K562 (cell line): Measurements from ENCODE around the gene MYL4. TPM values are rescaled to one million over a fixed set of nuclear protein-coding genes. Genes with fewer than 3 reads are reported as not detected.

Source experiments
- ATAC-seq: fragments of 200-7000 bp; cut with Tn5 transposase; 3 replicates; pipeline ENCODE4 v1.9.1; 2020; ENCODE audit warnings: moderate library complexity
- BruUV-seq: library from RNA; stranded (reverse); fragments of 400-500 nt; replicated peaks from 2 replicates; lab custom pipeline; 2021; lab: Mats Ljungman, UMichigan
- CTCF ChIA-PET: fragments of 300-600 bp; formaldehyde crosslinking; extraction: SDS; loops from one replicate; lab custom pipeline; 2021; ENCODE audit warnings: low intra/inter-chr PET ratio; lab: Yijun Ruan, JAX
- POLR2A ChIA-PET: fragments of 300-600, 350-650 bp; sonication (Branson Sonifier 250); formaldehyde crosslinking; extraction: SDS; loops from one replicate; lab custom pipeline; 2021; ENCODE audit warnings: antibody characterized with exemption, inconsistent platforms; lab: Yijun Ruan, JAX
- DNase-seq, 4 experiments: peaks; one replicate each; pipeline versions ENCODE4 v3.0.0 to v3.0.0-alpha.2; 2011 to 2018; ENCODE audit warnings: low spot score in 3 of 4, mixed read lengths in 3 of 4; ENCODE audit errors: extremely low read depth in 1 of 4
- FAIRE-seq: peaks from 2 replicates; lab custom pipeline; 2011; peaks lifted over from hg19 to GRCh38; lab: Jason Lieb, UNC
- H2AFZ ChIP-seq: 2 replicates; pipeline ENCODE4 v1.6.0; 2011; ENCODE audit warnings: low read depth, low read length, control low read depth, inconsistent platforms
- H3K27ac ChIP-seq: fragments of 200-600 bp; 3 replicates; pipeline ENCODE4 v1.8.0; 2011; ENCODE audit warnings: low read depth, mild to moderate bottlenecking, control low read depth, inconsistent platforms, low read length, moderate library complexity, mixed read lengths; ENCODE audit errors: extremely low read depth
- H3K27me3 ChIP-seq, 2 experiments: fragments of 300-600 bp in 1 of 2; 2 replicates in 1 of 2; 3 replicates in 1 of 2; pipeline versions ENCODE4 v1.6.0 to v1.8.0; 2011; ENCODE audit warnings: inconsistent platforms in 2 of 2, low read length in 2 of 2, mild to moderate bottlenecking in 1 of 2, mixed read lengths in 1 of 2, moderate library complexity in 1 of 2; ENCODE audit not compliant: control insufficient read depth in 2 of 2, insufficient read depth in 2 of 2
- H3K36me3 ChIP-seq: fragments of 300-600 bp; 3 replicates; pipeline ENCODE4 v1.8.0; 2011; ENCODE audit warnings: mild to moderate bottlenecking, low read length, inconsistent platforms; ENCODE audit not compliant: control insufficient read depth, insufficient read depth
- H3K4me1 ChIP-seq, 2 experiments: fragments of 200-600 bp in 1 of 2; replicated peaks in 1 of 2; 2 replicates in 1 of 2; 3 replicates in 1 of 2; pipeline versions ENCODE4 v1.5.1 to v1.8.0; 2011; ENCODE audit warnings: inconsistent platforms in 2 of 2, low read length in 2 of 2, mild to moderate bottlenecking in 1 of 2, mixed read lengths in 1 of 2, moderate library complexity in 1 of 2; ENCODE audit not compliant: control insufficient read depth in 2 of 2, insufficient read depth in 2 of 2
- H3K4me2 ChIP-seq: 2 replicates; pipeline ENCODE4 v1.6.1; 2011; ENCODE audit warnings: low read length, control low read depth, inconsistent platforms, mixed read lengths; ENCODE audit not compliant: insufficient read depth
- H3K4me3 ChIP-seq: fragments of 200-600 bp; sonication (generic), shearing (Covaris generic); 2 replicates; pipeline ENCODE4 v1.5.1; 2016; ENCODE audit warnings: control low read depth, inconsistent platforms
- H3K79me2 ChIP-seq: fragments of 200-600 bp; 3 replicates; pipeline ENCODE4 v1.8.0; 2011; ENCODE audit warnings: low read length, inconsistent platforms; ENCODE audit not compliant: control insufficient read depth, insufficient read depth
- H3K9ac ChIP-seq, 2 experiments: 2 replicates each; pipeline versions ENCODE4 v1.6.0 to v1.6.1; 2011; ENCODE audit warnings: low read depth in 2 of 2, low read length in 2 of 2, control low read depth in 1 of 2, inconsistent platforms in 1 of 2, mild to moderate bottlenecking in 1 of 2, mixed read lengths in 1 of 2; ENCODE audit not compliant: insufficient read depth in 1 of 2
- H3K9me1 ChIP-seq: one replicate; pipeline ENCODE4 v1.6.0; 2011; ENCODE audit warnings: inconsistent platforms, mild to moderate bottlenecking, low read length, moderate library complexity; ENCODE audit not compliant: control insufficient read depth, insufficient read depth
- H3K9me3 ChIP-seq: replicated peaks from 2 replicates; pipeline ENCODE4 v1.5.1; 2011; ENCODE audit warnings: low read depth, low read length, inconsistent platforms; ENCODE audit not compliant: control insufficient read depth, insufficient read depth
- H4K20me1 ChIP-seq: replicated peaks from 2 replicates; pipeline ENCODE4 v1.6.1; 2011; ENCODE audit warnings: low read length, inconsistent platforms, mixed read lengths; ENCODE audit not compliant: control insufficient read depth, insufficient read depth
- ADNP ChIP-seq: fragments of 200-800 bp; sonication (Bioruptor generic); IDR thresholded peaks from 2 replicates; pipeline ENCODE4 v1.6.1; 2016; ENCODE audit warnings: missing genetic modification characterization, missing compliant biosample characterization
- BCL6 ChIP-seq: fragments of 250-450 bp; sonication (Bioruptor Pico); IDR thresholded peaks from 2 replicates; pipeline ENCODE4 v1.4.0; 2020
- EP400 ChIP-seq: fragments of 450-650 bp; IDR thresholded peaks from 2 replicates; pipeline ENCODE4 v1.6.1; 2017; ENCODE audit warnings: antibody characterized with exemption, mild to moderate bottlenecking, moderate library complexity
- ESRRA ChIP-seq: fragments of 450-650 bp; IDR thresholded peaks from 2 replicates; pipeline ENCODE4 v1.6.1; 2014; ENCODE audit warnings: low read depth, mild to moderate bottlenecking, moderate library complexity, borderline replicate concordance
- FOXJ3 ChIP-seq: sonication (generic); formaldehyde crosslinking; IDR thresholded peaks from 2 replicates; pipeline ENCODE4 v1.4.0; 2020; ENCODE audit warnings: mild to moderate bottlenecking, missing genetic modification reagents
- HMG20A ChIP-seq: fragments of 450-650 bp; formaldehyde crosslinking; conservative IDR thresholded peaks from 2 replicates; pipeline ENCODE4 v1.4.0; 2020; ENCODE audit warnings: mild to moderate bottlenecking, mixed read lengths
- ILF3 ChIP-seq: fragments of 450-650 bp; IDR thresholded peaks from 2 replicates; pipeline ENCODE4 v1.6.1; 2018; ENCODE audit warnings: antibody characterized with exemption, mild to moderate bottlenecking, moderate library complexity, borderline replicate concordance
- NELFE ChIP-seq: IDR thresholded peaks from 2 replicates; pipeline ENCODE4 v1.6.1; 2011; ENCODE audit warnings: mild to moderate bottlenecking; ENCODE audit not compliant: insufficient read depth, insufficient read length
- POLR2B ChIP-seq: fragments of 450-650 bp; IDR thresholded peaks from 2 replicates; pipeline ENCODE4 v1.6.1; 2018; ENCODE audit warnings: low read depth; ENCODE audit not compliant: partially characterized antibody
- POU5F1 ChIP-seq: fragments of 150-350 bp; IDR thresholded peaks from 2 replicates; pipeline ENCODE4 v1.6.1; 2014; ENCODE audit warnings: borderline replicate concordance, low read length, low read depth, mild to moderate bottlenecking; ENCODE audit not compliant: partially characterized antibody
- SIN3B ChIP-seq: fragments of 450-650 bp; IDR thresholded peaks from 2 replicates; pipeline ENCODE4 v1.6.1; 2017; ENCODE audit warnings: low read depth, mild to moderate bottlenecking, moderate library complexity
- TCF3 ChIP-seq: sonication (generic); formaldehyde crosslinking; IDR thresholded peaks from 2 replicates; pipeline ENCODE4 v1.4.0; 2020; ENCODE audit warnings: mild to moderate bottlenecking, missing genetic modification reagents
- TOE1 ChIP-seq, 2 experiments: fragments of 450-650 bp in 1 of 2; sonication (generic) in 1 of 2; formaldehyde crosslinking in 1 of 2; IDR thresholded peaks; 2 replicates each; pipeline versions ENCODE4 v1.7.1 to v1.8.0; 2016 to 2022; ENCODE audit warnings: borderline replicate concordance in 2 of 2, mild to moderate bottlenecking in 2 of 2, antibody characterized with exemption in 1 of 2, inconsistent platforms in 1 of 2, low read depth in 1 of 2, missing genetic modification reagents in 1 of 2, moderate library complexity in 1 of 2
- WGBS: fragments of 100-300 bp; shearing (Covaris generic); methylation state at CpG from one replicate; pipeline ENCODE4 v1.1.6; 2016; ENCODE audit warnings: low coverage, mixed read lengths; ENCODE audit not compliant: insufficient coverage; ENCODE audit errors: missing lambda C conversion rate; 5-methylcytosine and 5-hydroxymethylcytosine counted together
- in situ Hi-C: fragments of 300-500 bp; cut with MboI; formaldehyde crosslinking; loops from 4 replicates; pipeline ENCODE4 v1.15.0; 2018; ENCODE audit warnings: inconsistent platforms, mixed read lengths
- intact Hi-C: fragments of 100-400 bp; cut with micrococcal nuclease; formaldehyde crosslinking; loops from 2 replicates; pipeline ENCODE4 v1.14.2; 2022
- polyA plus RNA-seq, 8 experiments: library from polyadenylated mRNA; depleted of rRNA in 4 of 8; stranded (reverse) in 5 of 8; unstranded in 3 of 8; fragments of >200 nt; fragmentation: Nextera tagmentation in 2 of 8; fragmentation: Illumina TruSeq in 1 of 8; extraction: Ambion mirVana in 2 of 8; extraction: Trizol in 1 of 8; gene quantifications; 2 replicates each; pipeline versions ENCODE4 v1.2.1 to v1.2.3, GENCODE V29; 2011 to 2014; ENCODE audit warnings: inconsistent platforms in 1 of 8, missing spikeins in 1 of 8
- total RNA-seq, 7 experiments: library from RNA; depleted of rRNA in 6 of 7; stranded (reverse); fragments of >200 nt in 6 of 7; fragmentation: Illumina TruSeq in 2 of 7; extraction: Trizol in 2 of 7; gene quantifications; 2 replicates each; pipeline versions ENCODE4 v1.2.1 to v1.2.3, GENCODE V29; 2011 to 2021; ENCODE audit warnings: low replicate concordance in 1 of 7
- TF ChIP-seq, protein P1 (sequence below): fragments of 450-650 bp; IDR thresholded peaks from 2 replicates; pipeline ENCODE4 v1.6.1; 2016; ENCODE audit warnings: borderline replicate concordance
- TF ChIP-seq, protein P2 (sequence below): fragments of 250-450 bp; sonication (Bioruptor Pico); IDR thresholded peaks from 2 replicates; pipeline ENCODE4 v1.4.0; 2020; ENCODE audit warnings: mild to moderate bottlenecking
- TF ChIP-seq, protein P3 (sequence below): fragments of 450-650 bp; conservative IDR thresholded peaks from 2 replicates; pipeline ENCODE4 v1.6.1; 2016; ENCODE audit warnings: missing genetic modification characterization, low read depth, mild to moderate bottlenecking, control low read depth, missing compliant biosample characterization
- TF ChIP-seq, protein P4 (sequence below): sonication (generic); formaldehyde crosslinking; IDR thresholded peaks from 2 replicates; pipeline ENCODE4 v1.8.1; 2022; ENCODE audit warnings: missing genetic modification reagents

Gene MYL4
- total and polyA plus RNA-seq, 9 of the 15 experiments (the other 6 are each of a cell fraction or from before 2014, with no cell fraction given): 117 to 423 (median 221) TPM

DNA sequence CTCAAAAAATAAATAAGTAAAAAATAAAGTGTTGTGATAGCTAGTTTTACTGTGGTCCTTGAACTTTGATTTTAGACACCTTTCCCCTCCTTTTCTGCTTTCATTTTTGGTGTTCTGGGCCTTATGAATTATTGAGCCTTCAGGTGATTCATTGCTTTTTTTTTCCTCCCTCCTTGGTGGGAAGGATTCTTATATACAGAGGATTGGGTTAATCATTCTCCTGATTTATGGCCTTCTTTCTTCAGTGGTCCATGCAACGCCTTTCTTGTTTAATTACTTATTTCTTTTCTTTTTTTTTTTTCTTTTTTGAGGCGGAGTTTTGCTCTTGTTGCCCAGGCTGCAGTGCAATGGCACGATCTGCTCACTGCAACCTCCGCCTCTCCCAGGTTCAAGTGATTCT lies 8.0 kb upstream of the MYL4 start:
- CTCF ChIA-PET: no interaction called here
- TF ChIP-seq SIN3B (no peak), HMG20A (CRISPR knock-in tag) (no peak), EP400 (no peak), POLR2B (no peak), POU5F1 (no peak), ESRRA (no peak), TCF3 (no peak), ADNP (no peak), ILF3 (no peak), NELFE (no peak), TOE1 (IDR thresholded peaks at IDR 0.05; ENCODE audit: borderline replicate concordance) (no peak), TOE1 (CRISPR knock-in tag; IDR thresholded peaks at IDR 0.05; ENCODE audit: borderline replicate concordance, low read depth) (no peak), FOXJ3 (CRISPR knock-in tag) (no peak), BCL6 (CRISPR knock-in tag) (no peak)
- TF ChIP-seq, protein P1, sequence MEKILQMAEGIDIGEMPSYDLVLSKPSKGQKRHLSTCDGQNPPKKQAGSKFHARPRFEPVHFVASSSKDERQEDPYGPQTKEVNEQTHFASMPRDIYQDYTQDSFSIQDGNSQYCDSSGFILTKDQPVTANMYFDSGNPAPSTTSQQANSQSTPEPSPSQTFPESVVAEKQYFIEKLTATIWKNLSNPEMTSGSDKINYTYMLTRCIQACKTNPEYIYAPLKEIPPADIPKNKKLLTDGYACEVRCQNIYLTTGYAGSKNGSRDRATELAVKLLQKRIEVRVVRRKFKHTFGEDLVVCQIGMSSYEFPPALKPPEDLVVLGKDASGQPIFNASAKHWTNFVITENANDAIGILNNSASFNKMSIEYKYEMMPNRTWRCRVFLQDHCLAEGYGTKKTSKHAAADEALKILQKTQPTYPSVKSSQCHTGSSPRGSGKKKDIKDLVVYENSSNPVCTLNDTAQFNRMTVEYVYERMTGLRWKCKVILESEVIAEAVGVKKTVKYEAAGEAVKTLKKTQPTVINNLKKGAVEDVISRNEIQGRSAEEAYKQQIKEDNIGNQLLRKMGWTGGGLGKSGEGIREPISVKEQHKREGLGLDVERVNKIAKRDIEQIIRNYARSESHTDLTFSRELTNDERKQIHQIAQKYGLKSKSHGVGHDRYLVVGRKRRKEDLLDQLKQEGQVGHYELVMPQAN: no peak
- TF ChIP-seq, protein P2, sequence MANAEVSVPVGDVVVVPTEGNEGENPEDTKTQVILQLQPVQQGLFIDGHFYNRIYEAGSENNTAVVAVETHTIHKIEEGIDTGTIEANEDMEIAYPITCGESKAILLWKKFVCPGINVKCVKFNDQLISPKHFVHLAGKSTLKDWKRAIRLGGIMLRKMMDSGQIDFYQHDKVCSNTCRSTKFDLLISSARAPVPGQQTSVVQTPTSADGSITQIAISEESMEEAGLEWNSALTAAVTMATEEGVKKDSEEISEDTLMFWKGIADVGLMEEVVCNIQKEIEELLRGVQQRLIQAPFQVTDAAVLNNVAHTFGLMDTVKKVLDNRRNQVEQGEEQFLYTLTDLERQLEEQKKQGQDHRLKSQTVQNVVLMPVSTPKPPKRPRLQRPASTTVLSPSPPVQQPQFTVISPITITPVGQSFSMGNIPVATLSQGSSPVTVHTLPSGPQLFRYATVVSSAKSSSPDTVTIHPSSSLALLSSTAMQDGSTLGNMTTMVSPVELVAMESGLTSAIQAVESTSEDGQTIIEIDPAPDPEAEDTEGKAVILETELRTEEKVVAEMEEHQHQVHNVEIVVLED (CRISPR knock-in tag): no peak
- TF ChIP-seq, protein P3, sequence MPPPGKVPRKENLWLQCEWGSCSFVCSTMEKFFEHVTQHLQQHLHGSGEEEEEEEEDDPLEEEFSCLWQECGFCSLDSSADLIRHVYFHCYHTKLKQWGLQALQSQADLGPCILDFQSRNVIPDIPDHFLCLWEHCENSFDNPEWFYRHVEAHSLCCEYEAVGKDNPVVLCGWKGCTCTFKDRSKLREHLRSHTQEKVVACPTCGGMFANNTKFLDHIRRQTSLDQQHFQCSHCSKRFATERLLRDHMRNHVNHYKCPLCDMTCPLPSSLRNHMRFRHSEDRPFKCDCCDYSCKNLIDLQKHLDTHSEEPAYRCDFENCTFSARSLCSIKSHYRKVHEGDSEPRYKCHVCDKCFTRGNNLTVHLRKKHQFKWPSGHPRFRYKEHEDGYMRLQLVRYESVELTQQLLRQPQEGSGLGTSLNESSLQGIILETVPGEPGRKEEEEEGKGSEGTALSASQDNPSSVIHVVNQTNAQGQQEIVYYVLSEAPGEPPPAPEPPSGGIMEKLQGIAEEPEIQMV (tag): no peak
- TF ChIP-seq, protein P4, sequence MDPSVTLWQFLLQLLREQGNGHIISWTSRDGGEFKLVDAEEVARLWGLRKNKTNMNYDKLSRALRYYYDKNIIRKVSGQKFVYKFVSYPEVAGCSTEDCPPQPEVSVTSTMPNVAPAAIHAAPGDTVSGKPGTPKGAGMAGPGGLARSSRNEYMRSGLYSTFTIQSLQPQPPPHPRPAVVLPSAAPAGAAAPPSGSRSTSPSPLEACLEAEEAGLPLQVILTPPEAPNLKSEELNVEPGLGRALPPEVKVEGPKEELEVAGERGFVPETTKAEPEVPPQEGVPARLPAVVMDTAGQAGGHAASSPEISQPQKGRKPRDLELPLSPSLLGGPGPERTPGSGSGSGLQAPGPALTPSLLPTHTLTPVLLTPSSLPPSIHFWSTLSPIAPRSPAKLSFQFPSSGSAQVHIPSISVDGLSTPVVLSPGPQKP (CRISPR knock-in tag): no peak

More for the DNA sequence above, 8.0 kb upstream of the MYL4 start:
- Histone ChIP-seq H3K4me3 (no peak overlapping the region), H3K27ac (no peak overlapping the region), H3K4me2 (no peak overlapping the region), H4K20me1 (no peaks in the 10 kb centered on the region), H3K4me1 (peaks cover 10 to 43% of the 10 kb centered on the region in 2 experiments), H3K27me3 (no peaks in the 10 kb centered on the region), H3K9me1 (no peaks in the 10 kb centered on the region), H2AFZ (no peak overlapping the region), H3K9me3 (no peaks in the 10 kb centered on the region), H3K9ac (no peak overlapping the region), H3K79me2 (no peaks in the 10 kb centered on the region), H3K36me3 (no peaks in the 10 kb centered on the region; the same call in 2 of the 3 replicates)
- FAIRE-seq: no peak
- DNase-seq: no peak
- no TSS peak for BruUV-seq
- ATAC-seq: no peak
- WGBS: 68% methylated on average over 4 of the region's 4 CpGs
- in situ Hi-C loops (no loop called here), intact Hi-C loops (no loop called here)
- POLR2A ChIA-PET: interaction anchor here (1.0 to 2.0 kb wide), 2 partner anchors 9 to 10 kb away, joined by 3 to 5 read pairs; no protein-coding TSS in a partner anchor
